Activated B cell treated with CpG ODN at 0.5 μM for 24 hours (primary cell): ENCODE data around the gene EPB41L4A. TPM values are rescaled to one million over a fixed set of nuclear protein-coding genes. Genes with fewer than 3 reads are reported as not detected.

Experiments
- ATAC-seq: fragments of 200-7000 bp; cut with Tn5 transposase; one replicate; pipeline ENCODE4 v1.10.0; 2021; ENCODE audit warnings: low read depth, mild to moderate bottlenecking, moderate library complexity
- CTCF ChIA-PET: fragments of 350-600 bp; sonication (Branson Sonifier 250); formaldehyde crosslinking; loops from one replicate; lab custom pipeline; 2021; ENCODE audit warnings: antibody characterized with exemption; lab: Charles Lee
- POLR2A ChIA-PET: fragments of 350-600 bp; sonication (Branson Sonifier 250); formaldehyde crosslinking; loops from one replicate; lab custom pipeline; 2021; ENCODE audit warnings: antibody characterized with exemption; lab: Charles Lee
- DNase-seq: peaks from one replicate; pipeline ENCODE4 v3.0.0; 2022
- H3K27ac Mint-ChIP-seq: one replicate; pipeline ENCODE4 v1.8.0; 2020; ENCODE audit warnings: mixed read lengths
- H3K27me3 Mint-ChIP-seq: one replicate; pipeline ENCODE4 v1.8.0; 2021; ENCODE audit warnings: mixed read lengths
- H3K36me3 Mint-ChIP-seq: one replicate; pipeline ENCODE4 v1.8.0; 2021; ENCODE audit warnings: low read depth, mixed read lengths
- H3K4me1 Mint-ChIP-seq: one replicate; pipeline ENCODE4 v1.8.0; 2021; ENCODE audit warnings: mixed read lengths
- H3K4me3 Mint-ChIP-seq: one replicate; pipeline ENCODE4 v1.8.0; 2020; ENCODE audit warnings: mild to moderate bottlenecking, mixed read lengths
- H3K9me3 Mint-ChIP-seq: one replicate; pipeline ENCODE4 v1.8.0; 2020; ENCODE audit warnings: mixed read lengths
- CTCF ChIP-seq: fragments of 200-600 bp; IDR thresholded peaks from one replicate; pipeline ENCODE4 v1.8.0; 2022; ENCODE audit warnings: antibody characterized with exemption, mild to moderate bottlenecking
- intact Hi-C: fragments of 100-400 bp; cut with micrococcal nuclease; formaldehyde crosslinking; loops from one replicate; pipeline ENCODE4 v1.15.1; 2024
- total RNA-seq: library from RNA; stranded (reverse); gene quantifications from 2 replicates; pipeline ENCODE4 v1.2.3, GENCODE V29; 2022

Gene EPB41L4A
- total RNA-seq, 1 donor from 2014 or later = 7.1 TPM

GRCh38 chr5:112141582-112141981, 277.5 kb downstream of the EPB41L4A start:
- ChIA-PET POLR2A (no interaction called here), CTCF (no interaction called here)
- Mint-ChIP-seq H3K36me3 (no peaks in the 10 kb centered on the region), H3K27ac (no peak overlapping the region), H3K4me1 (no peaks in the 10 kb centered on the region), H3K27me3 (peaks cover 7% of the 10 kb centered on the region), H3K9me3 (no peaks in the 10 kb centered on the region), H3K4me3 (no peak overlapping the region)
- ATAC-seq = no peak
- intact Hi-C loops = no loop called here
- no peak for TF ChIP-seq CTCF
- DNase-seq = no peak

GRCh38 chr5:112138526-112138925, 280.6 kb downstream of the EPB41L4A start:
- no peak for TF ChIP-seq CTCF
- H3K9me3 Mint-ChIP-seq = no peaks in the 10 kb centered on the region
- ATAC-seq (no peak), DNase-seq (no peak)
- no peaks in the 10 kb centered on the region for H3K36me3 Mint-ChIP-seq
- CTCF ChIA-PET = no interaction called here
- no peak overlapping the region for H3K27ac Mint-ChIP-seq
- peaks cover 6% of the 10 kb centered on the region for H3K27me3 Mint-ChIP-seq
- H3K4me3 Mint-ChIP-seq = no peak overlapping the region
- POLR2A ChIA-PET = no interaction called here
- intact Hi-C loops = no loop called here
- H3K4me1 Mint-ChIP-seq = no peaks in the 10 kb centered on the region

GRCh38 chr5:112136773-112137172, 282.3 kb downstream of the EPB41L4A start:
- Mint-ChIP-seq H3K27me3 (peaks cover 6% of the 10 kb centered on the region), H3K9me3 (no peaks in the 10 kb centered on the region), H3K4me3 (no peak overlapping the region), H3K36me3 (no peaks in the 10 kb centered on the region), H3K4me1 (no peaks in the 10 kb centered on the region), H3K27ac (no peak overlapping the region)
- DNase-seq (no peak), ATAC-seq (no peak)
- CTCF ChIA-PET = no interaction called here
- no peak for TF ChIP-seq CTCF
- intact Hi-C loops = no loop called here
- POLR2A ChIA-PET = no interaction called here

GRCh38 chr5:112127861-112128260, 291.2 kb downstream of the EPB41L4A start:
- TF ChIP-seq CTCF = no peak
- H3K4me3 Mint-ChIP-seq = no peak overlapping the region
- H3K27me3 Mint-ChIP-seq = peaks cover 4% of the 10 kb centered on the region
- CTCF ChIA-PET = no interaction called here
- no peaks in the 10 kb centered on the region for H3K36me3 Mint-ChIP-seq
- no peak for ATAC-seq
- no peaks in the 10 kb centered on the region for H3K4me1 Mint-ChIP-seq
- H3K9me3 Mint-ChIP-seq = no peaks in the 10 kb centered on the region
- POLR2A ChIA-PET = no interaction called here
- intact Hi-C loops = no loop called here
- no peak overlapping the region for H3K27ac Mint-ChIP-seq
- no peak for DNase-seq

- Mint-ChIP-seq H3K9me3 (no peaks in the 10 kb centered on the region), H3K27me3 (peaks cover 4% of the 10 kb centered on the region), H3K27ac (no peak overlapping the region), H3K36me3 (no peaks in the 10 kb centered on the region), H3K4me1 (no peaks in the 10 kb centered on the region), H3K4me3 (no peak overlapping the region)
- TF ChIP-seq CTCF = no peak
- ChIA-PET POLR2A (no interaction called here), CTCF (no interaction called here)
- intact Hi-C loops = no loop called here
- ATAC-seq (no peak), DNase-seq (no peak)
These were observed 292.1 kb downstream of the EPB41L4A start for GRCh38 chr5:112126982-112127381.
